PFSK-1 (cell line): Measurements from ENCODE around the gene SMPDL3A.

Experiments used
- FOXP2 ChIP-seq: optimal IDR thresholded peaks from 2 replicates; pipeline ENCODE3; 2011; ENCODE audit warnings: borderline replicate concordance, control low read depth, inconsistent platforms; ENCODE audit not compliant: insufficient read depth; ENCODE audit errors: extremely low read length, extremely low read depth
- POLR2AphosphoS5 ChIP-seq: IDR thresholded peaks from 2 replicates; pipeline ENCODE4 v1.6.1; 2012; ENCODE audit warnings: low read depth, mild to moderate bottlenecking, control low read depth, low read length, moderate library complexity
- SIN3A ChIP-seq: IDR thresholded peaks from 2 replicates; pipeline ENCODE4 v1.6.1; 2012; ENCODE audit warnings: mild to moderate bottlenecking, low read length, moderate library complexity, borderline replicate concordance; ENCODE audit not compliant: insufficient read depth
- TAF1 ChIP-seq: IDR thresholded peaks from 2 replicates; pipeline ENCODE4 v1.6.1; 2012; ENCODE audit warnings: low read length, control low read depth, borderline replicate concordance; ENCODE audit not compliant: insufficient read depth
- TF ChIP-seq, protein P1 (sequence below), 2 experiments: IDR thresholded peaks; 2 replicates each; pipeline versions ENCODE4 v1.6.1 to v1.8.0; 2011 to 2012; ENCODE audit warnings: low read depth in 2 of 2, low read length in 2 of 2, control low read depth in 1 of 2, inconsistent platforms in 1 of 2, mild to moderate bottlenecking in 1 of 2, moderate library complexity in 1 of 2; ENCODE audit not compliant: insufficient read depth in 1 of 2

DNA sequence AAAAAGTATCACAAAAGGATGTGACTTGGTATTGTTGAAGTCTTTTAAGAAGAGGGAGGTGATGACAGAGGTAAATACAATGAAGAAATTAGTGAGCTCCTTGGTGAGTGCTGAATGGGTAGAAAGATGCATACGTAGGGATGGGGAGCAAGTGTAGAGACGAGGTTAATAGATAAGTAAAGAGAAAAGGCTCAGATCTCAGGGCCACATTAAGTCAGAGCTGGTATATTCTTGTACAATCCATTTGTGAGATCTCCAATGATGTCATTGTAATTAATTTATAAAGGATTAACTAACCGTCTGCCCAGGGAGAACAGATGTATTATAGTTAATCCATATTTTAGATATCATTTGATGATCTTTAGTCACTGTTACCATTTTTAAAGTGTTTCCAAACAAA is 43.4 kb downstream of the SMPDL3A start:
- no peak for TF ChIP-seq TAF1
- no peak for TF ChIP-seq POLR2AphosphoS5
- TF ChIP-seq, protein P1, sequence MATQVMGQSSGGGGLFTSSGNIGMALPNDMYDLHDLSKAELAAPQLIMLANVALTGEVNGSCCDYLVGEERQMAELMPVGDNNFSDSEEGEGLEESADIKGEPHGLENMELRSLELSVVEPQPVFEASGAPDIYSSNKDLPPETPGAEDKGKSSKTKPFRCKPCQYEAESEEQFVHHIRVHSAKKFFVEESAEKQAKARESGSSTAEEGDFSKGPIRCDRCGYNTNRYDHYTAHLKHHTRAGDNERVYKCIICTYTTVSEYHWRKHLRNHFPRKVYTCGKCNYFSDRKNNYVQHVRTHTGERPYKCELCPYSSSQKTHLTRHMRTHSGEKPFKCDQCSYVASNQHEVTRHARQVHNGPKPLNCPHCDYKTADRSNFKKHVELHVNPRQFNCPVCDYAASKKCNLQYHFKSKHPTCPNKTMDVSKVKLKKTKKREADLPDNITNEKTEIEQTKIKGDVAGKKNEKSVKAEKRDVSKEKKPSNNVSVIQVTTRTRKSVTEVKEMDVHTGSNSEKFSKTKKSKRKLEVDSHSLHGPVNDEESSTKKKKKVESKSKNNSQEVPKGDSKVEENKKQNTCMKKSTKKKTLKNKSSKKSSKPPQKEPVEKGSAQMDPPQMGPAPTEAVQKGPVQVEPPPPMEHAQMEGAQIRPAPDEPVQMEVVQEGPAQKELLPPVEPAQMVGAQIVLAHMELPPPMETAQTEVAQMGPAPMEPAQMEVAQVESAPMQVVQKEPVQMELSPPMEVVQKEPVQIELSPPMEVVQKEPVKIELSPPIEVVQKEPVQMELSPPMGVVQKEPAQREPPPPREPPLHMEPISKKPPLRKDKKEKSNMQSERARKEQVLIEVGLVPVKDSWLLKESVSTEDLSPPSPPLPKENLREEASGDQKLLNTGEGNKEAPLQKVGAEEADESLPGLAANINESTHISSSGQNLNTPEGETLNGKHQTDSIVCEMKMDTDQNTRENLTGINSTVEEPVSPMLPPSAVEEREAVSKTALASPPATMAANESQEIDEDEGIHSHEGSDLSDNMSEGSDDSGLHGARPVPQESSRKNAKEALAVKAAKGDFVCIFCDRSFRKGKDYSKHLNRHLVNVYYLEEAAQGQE (IDR thresholded peaks at IDR 0.05; ENCODE audit: insufficient read depth in 1 of 2, low read depth in 2 of 2, low read length in 2 of 2) = no peak
- no peak for TF ChIP-seq SIN3A
- no peak for TF ChIP-seq FOXP2
